ENCODE data around the gene NAPB. TPM values are rescaled to one million over a fixed set of nuclear protein-coding genes. Genes with fewer than 3 reads are reported as not detected.

Gene NAPB
- total RNA-seq, 2 experiments from 2014 or later = 7.3 to 7.6 TPM

GRCh38 chr20:23435626-23436539 lies 14.6 kb upstream of the NAPB start:
- ChIA-PET CTCF (interaction anchor here (0.6 to 1.0 kb wide), 2 partner anchors 10 to 14 kb away, joined by 3 to 5 read pairs; partner anchors contain the start of gene NAPB), POLR2A (no interaction called here)
- Mint-ChIP-seq H3K27me3 (no peaks in the 10 kb centered on the region), H3K9me3 (no peaks in the 10 kb centered on the region), H3K36me3 (no peaks in the 10 kb centered on the region), H3K27ac (no peak overlapping the region), H3K4me3 (no peak overlapping the region), H3K4me1 (ENCODE audit: low read depth) (no peaks in the 10 kb centered on the region)
- intact Hi-C loops (cut with micrococcal nuclease) = no loop called here
- no peak for DNase-seq

- no peak overlapping the region for H3K4me3 Mint-ChIP-seq
- no peak overlapping the region for H3K27ac Mint-ChIP-seq
- no peaks in the 10 kb centered on the region for H3K27me3 Mint-ChIP-seq
- POLR2A ChIA-PET = no interaction called here
- intact Hi-C loops (cut with micrococcal nuclease) = no loop called here
- CTCF ChIA-PET = interaction anchor here (1.6 kb wide), 1 partner anchor 8 kb away, joined by 4 read pairs; no protein-coding TSS in a partner anchor
- no peak for DNase-seq
- H3K4me1 Mint-ChIP-seq (ENCODE audit: low read depth) = no peaks in the 10 kb centered on the region
- H3K9me3 Mint-ChIP-seq = no peaks in the 10 kb centered on the region
- no peaks in the 10 kb centered on the region for H3K36me3 Mint-ChIP-seq
Observed at GRCh38 chr20:23434521-23435313, 13.4 kb upstream of the NAPB start.

GRCh38 chr20:23433628-23434027 lies 12.3 kb upstream of the NAPB start:
- H3K9me3 Mint-ChIP-seq = no peaks in the 10 kb centered on the region
- H3K27ac Mint-ChIP-seq = no peak overlapping the region
- intact Hi-C loops (cut with micrococcal nuclease) = no loop called here
- no peaks in the 10 kb centered on the region for H3K4me1 Mint-ChIP-seq (ENCODE audit: low read depth)
- no peak overlapping the region for H3K4me3 Mint-ChIP-seq
- CTCF ChIA-PET = interaction anchor here (1.6 kb wide), 1 partner anchor 9 kb away, joined by 4 read pairs; no protein-coding TSS in a partner anchor
- POLR2A ChIA-PET = no interaction called here
- no peak for DNase-seq
- no peaks in the 10 kb centered on the region for H3K27me3 Mint-ChIP-seq
- H3K36me3 Mint-ChIP-seq = no peaks in the 10 kb centered on the region

GRCh38 chr20:23425129-23425528 lies 3.8 kb upstream of the NAPB start:
- ChIA-PET POLR2A (no interaction called here), CTCF (no interaction called here)
- intact Hi-C loops (cut with micrococcal nuclease) = loop anchor here (10.0 kb wide), 2 partner anchors 70 to 280 kb away; partner anchors contain the start of gene CST8
- Mint-ChIP-seq H3K27me3 (peaks cover 7% of the 10 kb centered on the region), H3K9me3 (no peaks in the 10 kb centered on the region), H3K36me3 (no peaks in the 10 kb centered on the region), H3K4me3 (no peak overlapping the region), H3K4me1 (ENCODE audit: low read depth) (peaks cover 7% of the 10 kb centered on the region), H3K27ac (no peak overlapping the region)
- DNase-seq = no peak

GRCh38 chr20:23419995-23420901 lies 1.0 kb downstream of the NAPB start:
- Mint-ChIP-seq H3K4me1 (ENCODE audit: low read depth) (peaks cover 33% of the 10 kb centered on the region), H3K9me3 (no peaks in the 10 kb centered on the region), H3K27me3 (peaks cover 7% of the 10 kb centered on the region), H3K27ac (peak overlapping the region; percentile 73), H3K4me3 (peak overlapping the region; percentile 80), H3K36me3 (no peaks in the 10 kb centered on the region)
- intact Hi-C loops (cut with micrococcal nuclease) = loop anchor here (1.0 to 10.0 kb wide), 7 partner anchors 20 to 275 kb away; partner anchors contain the start of genes CST8, GZF1 and NXT1
- peak; percentile 63 for DNase-seq
- CTCF ChIA-PET = interaction anchor here (0.8 to 3.1 kb wide), 8 partner anchors 20 to 162 kb away, joined by 3 to 32 read pairs (median 5); partner anchors contain the start of gene NXT1
- POLR2A ChIA-PET = interaction anchor here (0.8 to 2.8 kb wide), 5 partner anchors 11 to 77 kb away, joined by 3 to 28 read pairs (median 5); partner anchors contain the start of gene NXT1

GRCh38 chr20:23419657-23419994 lies 1.7 kb downstream of the NAPB start:
- no peaks in the 10 kb centered on the region for H3K36me3 Mint-ChIP-seq
- ChIA-PET POLR2A (interaction anchor here (1.1 to 2.8 kb wide), 3 partner anchors 20 to 78 kb away, joined by 4 to 28 read pairs (median 5); partner anchors contain the start of gene NXT1), CTCF (interaction anchor here (1.2 to 3.1 kb wide), 4 partner anchors 19 to 70 kb away, joined by 3 to 32 read pairs (median 10); partner anchors contain the start of gene NXT1)
- DNase-seq = no peak
- H3K4me3 Mint-ChIP-seq = peak overlapping the region; percentile 80
- no peaks in the 10 kb centered on the region for H3K9me3 Mint-ChIP-seq
- H3K27me3 Mint-ChIP-seq = peaks cover 2% of the 10 kb centered on the region
- intact Hi-C loops (cut with micrococcal nuclease) = no loop called here
- peaks cover 33% of the 10 kb centered on the region for H3K4me1 Mint-ChIP-seq (ENCODE audit: low read depth)
- peak overlapping the region; percentile 73 for H3K27ac Mint-ChIP-seq

- no peaks in the 10 kb centered on the region for H3K36me3 Mint-ChIP-seq
- no peak overlapping the region for H3K27ac Mint-ChIP-seq
- ChIA-PET POLR2A (interaction anchor here (2.5 kb wide), 1 partner anchor 68 kb away, joined by 10 read pairs; the partner anchor contains the start of gene NXT1), CTCF (interaction anchor here (0.9 to 2.2 kb wide), 3 partner anchors 18 to 68 kb away, joined by 3 to 11 read pairs (median 5); no protein-coding TSS in a partner anchor)
- H3K27me3 Mint-ChIP-seq = no peaks in the 10 kb centered on the region
- H3K4me1 Mint-ChIP-seq (ENCODE audit: low read depth) = peaks cover 38% of the 10 kb centered on the region
- DNase-seq = no peak
- intact Hi-C loops (cut with micrococcal nuclease) = no loop called here
- H3K9me3 Mint-ChIP-seq = no peaks in the 10 kb centered on the region
- H3K4me3 Mint-ChIP-seq = no peak overlapping the region
Observed at GRCh38 chr20:23417861-23418260, 3.4 kb downstream of the NAPB start.

GRCh38 chr20:23415959-23416583 lies 5.2 kb downstream of the NAPB start:
- DNase-seq = no peak
- H3K4me3 Mint-ChIP-seq = no peak overlapping the region
- POLR2A ChIA-PET = interaction anchor here (0.6 kb wide), 1 partner anchor 14 kb away, joined by 3 read pairs; no protein-coding TSS in a partner anchor

GRCh38 chr20:23415555-23415954 lies 5.7 kb downstream of the NAPB start:
- H3K4me3 Mint-ChIP-seq = no peak overlapping the region
- no peaks in the 10 kb centered on the region for H3K27me3 Mint-ChIP-seq
- CTCF ChIA-PET = interaction anchor here (0.6 kb wide), 1 partner anchor 53 kb away, joined by 3 read pairs; no protein-coding TSS in a partner anchor
- peaks cover 1% of the 10 kb centered on the region for H3K36me3 Mint-ChIP-seq
- POLR2A ChIA-PET = interaction anchor here (0.6 kb wide), 1 partner anchor 13 kb away, joined by 3 read pairs; no protein-coding TSS in a partner anchor
- no peaks in the 10 kb centered on the region for H3K9me3 Mint-ChIP-seq
- intact Hi-C loops (cut with micrococcal nuclease) = no loop called here
- no peak overlapping the region for H3K27ac Mint-ChIP-seq
- no peak for DNase-seq
- peaks cover 36% of the 10 kb centered on the region for H3K4me1 Mint-ChIP-seq (ENCODE audit: low read depth)

More at GRCh38 chr20:23415959-23416583, 5.2 kb downstream of the NAPB start:
- H3K27ac Mint-ChIP-seq = no peak overlapping the region
- H3K4me1 Mint-ChIP-seq (ENCODE audit: low read depth) = peaks cover 36% of the 10 kb centered on the region
- H3K36me3 Mint-ChIP-seq = peaks cover 1% of the 10 kb centered on the region
- H3K27me3 Mint-ChIP-seq = no peaks in the 10 kb centered on the region
- intact Hi-C loops (cut with micrococcal nuclease) = no loop called here
- H3K9me3 Mint-ChIP-seq = no peaks in the 10 kb centered on the region
- CTCF ChIA-PET = interaction anchor here (0.6 kb wide), 1 partner anchor 53 kb away, joined by 3 read pairs; no protein-coding TSS in a partner anchor

- Mint-ChIP-seq H3K36me3 (peaks cover 1% of the 10 kb centered on the region), H3K27ac (no peak overlapping the region), H3K4me1 (ENCODE audit: low read depth) (peaks cover 30% of the 10 kb centered on the region), H3K27me3 (no peaks in the 10 kb centered on the region), H3K9me3 (no peaks in the 10 kb centered on the region), H3K4me3 (no peak overlapping the region)
- ChIA-PET CTCF (no interaction called here), POLR2A (no interaction called here)
- intact Hi-C loops (cut with micrococcal nuclease) = no loop called here
- DNase-seq = no peak
Observed at GRCh38 chr20:23414526-23415188, 6.6 kb downstream of the NAPB start.
